Measurements from ENCODE around the gene CEP350.

CEP350 gene

DNA sequence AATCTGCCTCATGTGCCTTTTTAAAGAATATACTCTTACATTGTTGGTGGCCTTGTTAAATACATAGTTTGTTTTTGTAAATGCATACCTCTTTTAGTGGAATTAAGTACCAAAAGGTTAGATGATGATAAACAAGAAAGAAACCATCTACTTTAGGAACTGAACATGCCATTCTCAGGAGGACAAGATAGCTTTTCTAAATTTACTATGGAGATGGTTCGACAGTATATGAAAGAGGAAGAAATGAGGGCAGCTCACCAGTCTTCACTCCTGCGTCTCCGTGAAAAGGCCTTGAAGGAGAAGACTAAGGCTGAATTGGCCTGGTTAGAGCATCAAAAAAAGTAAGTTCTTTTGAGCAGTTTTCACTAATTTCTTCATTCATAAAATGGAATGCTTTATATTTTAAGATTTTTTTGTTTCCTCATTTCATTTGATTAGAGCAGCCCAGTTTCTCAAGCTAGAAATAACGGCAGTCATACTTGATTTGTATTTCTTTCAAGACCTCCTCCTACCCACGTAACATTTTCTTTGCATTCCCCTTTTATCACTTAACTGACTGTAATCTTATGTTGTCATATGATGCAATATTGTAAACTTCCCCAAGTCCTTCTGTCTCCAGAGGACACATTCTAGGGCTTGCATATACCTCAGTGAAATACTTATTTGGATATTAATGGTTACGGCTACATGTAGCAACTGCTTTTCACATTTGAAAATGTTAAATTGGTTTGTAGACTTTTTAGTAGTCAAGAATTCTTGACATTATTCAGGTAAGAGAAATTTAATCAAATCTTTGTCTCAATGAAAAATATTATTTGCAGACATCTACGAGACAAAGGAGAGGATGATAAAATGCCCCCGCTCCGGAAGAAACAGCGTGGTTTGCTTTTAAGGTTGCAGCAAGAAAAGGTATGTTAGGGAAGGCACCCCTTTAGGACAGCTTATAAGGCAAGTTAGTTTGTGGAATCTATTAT lies 99.3 kb downstream of the CEP350 start:
- no peak for TF ChIP-seq EZH2phosphoT487 (IDR thresholded peaks at IDR 0.05; ENCODE audit: borderline replicate concordance)
- TF ChIP-seq, protein P1, sequence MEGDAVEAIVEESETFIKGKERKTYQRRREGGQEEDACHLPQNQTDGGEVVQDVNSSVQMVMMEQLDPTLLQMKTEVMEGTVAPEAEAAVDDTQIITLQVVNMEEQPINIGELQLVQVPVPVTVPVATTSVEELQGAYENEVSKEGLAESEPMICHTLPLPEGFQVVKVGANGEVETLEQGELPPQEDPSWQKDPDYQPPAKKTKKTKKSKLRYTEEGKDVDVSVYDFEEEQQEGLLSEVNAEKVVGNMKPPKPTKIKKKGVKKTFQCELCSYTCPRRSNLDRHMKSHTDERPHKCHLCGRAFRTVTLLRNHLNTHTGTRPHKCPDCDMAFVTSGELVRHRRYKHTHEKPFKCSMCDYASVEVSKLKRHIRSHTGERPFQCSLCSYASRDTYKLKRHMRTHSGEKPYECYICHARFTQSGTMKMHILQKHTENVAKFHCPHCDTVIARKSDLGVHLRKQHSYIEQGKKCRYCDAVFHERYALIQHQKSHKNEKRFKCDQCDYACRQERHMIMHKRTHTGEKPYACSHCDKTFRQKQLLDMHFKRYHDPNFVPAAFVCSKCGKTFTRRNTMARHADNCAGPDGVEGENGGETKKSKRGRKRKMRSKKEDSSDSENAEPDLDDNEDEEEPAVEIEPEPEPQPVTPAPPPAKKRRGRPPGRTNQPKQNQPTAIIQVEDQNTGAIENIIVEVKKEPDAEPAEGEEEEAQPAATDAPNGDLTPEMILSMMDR (conservative IDR thresholded peaks at IDR 0.05; ENCODE audit: low read length), result no peak
- H4K20me1 ChIP-seq (ENCODE audit: insufficient read depth, low read length, poor library complexity, severe bottlenecking), result no peaks in the 10 kb centered on the region
- peaks cover 6% of the 10 kb centered on the region; the same call in 1 of the 2 replicates for H3F3A ChIP-seq (ENCODE audit: low read depth)
- H3K4me2 ChIP-seq (ENCODE audit: low read depth, low read length, poor library complexity, severe bottlenecking), result no peak overlapping the region
- H3K4me3 ChIP-seq (ENCODE audit: low read length, poor library complexity, severe bottlenecking), result no peak overlapping the region
- H3K4me1 ChIP-seq (ENCODE audit: insufficient read depth, low read length, poor library complexity, severe bottlenecking), result peaks cover 16% of the 10 kb centered on the region
- no peaks in the 10 kb centered on the region for H3K79me2 ChIP-seq (ENCODE audit: insufficient read depth, low read length)
- peaks cover 66% of the 10 kb centered on the region for H3K36me3 ChIP-seq (ENCODE audit: insufficient read depth, low read length)
- H3K9me3 ChIP-seq (ENCODE audit: insufficient read depth, low read depth, low read length), result no peaks in the 10 kb centered on the region
- H3K27me3 ChIP-seq (ENCODE audit: insufficient read depth, low read length, poor library complexity, severe bottlenecking), result no peaks in the 10 kb centered on the region
- H3K9ac ChIP-seq (ENCODE audit: low read depth, low read length, poor library complexity, severe bottlenecking), result no peak overlapping the region
- H3K9me2 ChIP-seq (replicated peaks; ENCODE audit: low read depth, low read length), result no peaks in the 10 kb centered on the region
- no peak overlapping the region for H2AFZ ChIP-seq (ENCODE audit: low read length)

DNA sequence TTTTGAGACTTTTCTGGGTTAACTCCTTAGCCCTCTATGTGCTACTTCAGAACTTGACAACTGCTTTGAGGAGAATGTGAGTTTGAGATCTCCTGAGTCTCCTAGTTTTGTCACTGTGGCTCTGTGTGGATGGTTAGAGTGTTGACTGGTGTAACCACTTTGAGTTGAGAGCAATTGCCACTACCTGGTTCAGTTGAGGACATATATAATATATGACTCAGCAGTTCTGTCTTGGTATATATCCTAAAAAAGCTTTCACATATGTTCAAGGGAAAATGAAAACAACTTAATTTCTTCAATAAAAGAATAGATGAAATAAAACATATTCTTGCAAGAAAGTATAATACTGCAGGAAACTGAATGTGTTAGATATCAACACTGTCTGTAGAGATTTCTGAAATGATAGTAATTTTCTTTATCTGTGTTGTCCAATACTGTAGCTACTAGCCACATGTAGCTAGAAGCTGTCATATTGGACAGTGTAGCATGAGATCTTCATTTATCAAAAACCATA lies 103.3 kb downstream of the CEP350 start:
- H3K9me3 ChIP-seq (ENCODE audit: insufficient read depth, low read depth, low read length), result no peaks in the 10 kb centered on the region
- H3K4me2 ChIP-seq (ENCODE audit: low read depth, low read length, poor library complexity, severe bottlenecking), result peak overlapping the region; percentile 55
- no peaks in the 10 kb centered on the region for H4K20me1 ChIP-seq (ENCODE audit: insufficient read depth, low read length, poor library complexity, severe bottlenecking)
- peaks cover 42% of the 10 kb centered on the region for H3K36me3 ChIP-seq (ENCODE audit: insufficient read depth, low read length)
- H3K9ac ChIP-seq (ENCODE audit: low read depth, low read length, poor library complexity, severe bottlenecking), result peak overlapping the region; percentile 67
- TF ChIP-seq, protein P1 (conservative IDR thresholded peaks at IDR 0.05; ENCODE audit: low read length), result no peak
- no peak for TF ChIP-seq EZH2phosphoT487 (IDR thresholded peaks at IDR 0.05; ENCODE audit: borderline replicate concordance)
- H3F3A ChIP-seq (ENCODE audit: low read depth), result peaks cover 6% of the 10 kb centered on the region; the same call in 1 of the 2 replicates
- no peaks in the 10 kb centered on the region for H3K27me3 ChIP-seq (ENCODE audit: insufficient read depth, low read length, poor library complexity, severe bottlenecking)
- no peaks in the 10 kb centered on the region for H3K79me2 ChIP-seq (ENCODE audit: insufficient read depth, low read length)
- H2AFZ ChIP-seq (ENCODE audit: low read length), result no peak overlapping the region
- H3K9me2 ChIP-seq (replicated peaks; ENCODE audit: low read depth, low read length), result no peaks in the 10 kb centered on the region
- peak overlapping the region; percentile 30 for H3K4me3 ChIP-seq (ENCODE audit: low read length, poor library complexity, severe bottlenecking)
- peaks cover 16% of the 10 kb centered on the region for H3K4me1 ChIP-seq (ENCODE audit: insufficient read depth, low read length, poor library complexity, severe bottlenecking)

DNA sequence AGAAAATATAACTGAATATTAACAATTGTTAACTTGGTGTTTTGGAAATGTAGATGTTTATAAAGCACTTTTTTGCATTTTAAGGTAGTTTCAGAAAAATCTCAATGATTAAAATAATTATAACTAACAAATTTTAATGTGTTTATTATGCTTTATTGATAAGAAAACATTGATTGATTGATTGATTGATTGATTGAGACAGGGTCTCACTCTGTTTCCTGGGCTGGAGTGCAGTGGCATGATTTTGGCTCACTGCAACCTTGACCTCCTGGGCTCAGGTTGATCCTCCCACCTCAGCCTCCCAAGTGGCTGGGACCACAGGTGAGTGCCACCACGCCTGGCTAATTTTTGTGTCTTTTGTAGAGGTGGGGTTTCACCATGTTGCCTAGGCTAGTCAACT lies 106.4 kb downstream of the CEP350 start:
- no peaks in the 10 kb centered on the region for H3K79me2 ChIP-seq (ENCODE audit: insufficient read depth, low read length)
- no peaks in the 10 kb centered on the region for H3K27me3 ChIP-seq (ENCODE audit: insufficient read depth, low read length, poor library complexity, severe bottlenecking)
- H3K9ac ChIP-seq (ENCODE audit: low read depth, low read length, poor library complexity, severe bottlenecking), result no peak overlapping the region
- H3K4me2 ChIP-seq (ENCODE audit: low read depth, low read length, poor library complexity, severe bottlenecking), result no peak overlapping the region
- no peaks in the 10 kb centered on the region for H3K9me3 ChIP-seq (ENCODE audit: insufficient read depth, low read depth, low read length)
- H3K36me3 ChIP-seq (ENCODE audit: insufficient read depth, low read length), result peaks cover 48% of the 10 kb centered on the region
- H4K20me1 ChIP-seq (ENCODE audit: insufficient read depth, low read length, poor library complexity, severe bottlenecking), result no peaks in the 10 kb centered on the region
- H2AFZ ChIP-seq (ENCODE audit: low read length), result no peak overlapping the region
- H3F3A ChIP-seq (ENCODE audit: low read depth), result peaks cover 6% of the 10 kb centered on the region; the same call in 1 of the 2 replicates
- TF ChIP-seq, protein P1 (conservative IDR thresholded peaks at IDR 0.05; ENCODE audit: low read length), result no peak
- no peak for TF ChIP-seq EZH2phosphoT487 (IDR thresholded peaks at IDR 0.05; ENCODE audit: borderline replicate concordance)
- H3K9me2 ChIP-seq (replicated peaks; ENCODE audit: low read depth, low read length), result no peaks in the 10 kb centered on the region
- H3K4me1 ChIP-seq (ENCODE audit: insufficient read depth, low read length, poor library complexity, severe bottlenecking), result peaks cover 16% of the 10 kb centered on the region
- H3K4me3 ChIP-seq (ENCODE audit: low read length, poor library complexity, severe bottlenecking), result no peak overlapping the region
